ENCODE measurements around the gene P2RY12. TPM values are rescaled to one million over a fixed set of nuclear protein-coding genes. Genes with fewer than 3 reads are reported as not detected.

P2RY12 gene
- total and polyA plus RNA-seq, 2 of the 8 experiments (the other 6 are each of a cell fraction or from before 2014, with no cell fraction given) = not detected

- H3K4me1 ChIP-seq (replicated peaks in 1 of 4; ENCODE audit: control insufficient read depth in 3 of 4, insufficient read depth in 4 of 4, low read length in 3 of 4) = peaks cover 0 to 4% (median 1%) of the 10 kb centered on the region in 4 experiments; a peak in 2 of 7 replicates
- no peak overlapping the region for H2BK15ac ChIP-seq (ENCODE audit: low read length)
- no peak overlapping the region for H2BK5ac ChIP-seq (ENCODE audit: low read depth, low read length)
- peaks cover 0 to 5% (median 0%) of the 10 kb centered on the region in 4 experiments; a peak in 2 of 8 replicates for H3K36me3 ChIP-seq (ENCODE audit: control insufficient read depth in 2 of 4, insufficient read depth in 4 of 4, low read length in 3 of 4)
- no peak overlapping the region for H2BK20ac ChIP-seq (ENCODE audit: low read length)
- H3K27me3 ChIP-seq (replicated peaks in 1 of 4; ENCODE audit: control insufficient read depth in 3 of 4, extremely low read depth in 1 of 4, insufficient read depth in 3 of 4, low read length in 3 of 4) = no peaks in the 10 kb centered on the region
- WGBS, 2 experiments (ENCODE audit: extremely low coverage in 1 of 2, insufficient coverage in 1 of 2, insufficient read length in 1 of 2, insufficient replicate concordance in 2 of 2, low coverage in 1 of 2, low lambda C conversion rate in 2 of 2, missing lambda C conversion rate in 1 of 2) = 87% methylated on average over 4 of the region's 4 CpGs; no CpG with 5 or more reads in 1 of the 2 experiments
- no peak overlapping the region for H4K91ac ChIP-seq (replicated peaks; ENCODE audit: insufficient read length, low read length)
- no peak overlapping the region for H2AFZ ChIP-seq (ENCODE audit: low read length)
- H3K18ac ChIP-seq (ENCODE audit: extremely low read depth, low read length) = no peak overlapping the region
- H3K27ac ChIP-seq (ENCODE audit: low read depth, low read length) = no peak overlapping the region
- H3K23ac ChIP-seq (ENCODE audit: insufficient read length) = no peak overlapping the region
- no peak overlapping the region for H3K14ac ChIP-seq (ENCODE audit: insufficient read length)
- H3K56ac ChIP-seq (replicated peaks; ENCODE audit: insufficient read length, low read depth, low read length) = no peak overlapping the region
- no peaks in the 10 kb centered on the region for H3K79me1 ChIP-seq (ENCODE audit: low read depth, low read length)
- H3K9me3 ChIP-seq (ENCODE audit: insufficient read depth in 2 of 2, low read depth in 1 of 2, low read length in 1 of 2) = no peaks in the 10 kb centered on the region
- no peaks in the 10 kb centered on the region for H3K79me2 ChIP-seq (ENCODE audit: control insufficient read depth in 1 of 2, insufficient read depth in 2 of 2, low read length in 2 of 2)
- no peak overlapping the region for H2AK5ac ChIP-seq (ENCODE audit: low read depth, low read length)
- no peaks in the 10 kb centered on the region for H4K20me1 ChIP-seq (replicated peaks in 1 of 2; ENCODE audit: control insufficient read depth in 1 of 2, insufficient read depth in 2 of 2, low read length in 2 of 2)
- DNase-seq (ENCODE audit: low read depth in 1 of 2, low spot score in 2 of 2) = no peak
- no peak overlapping the region for H3K9ac ChIP-seq (replicated peaks in 1 of 4; ENCODE audit: extremely low read depth in 1 of 4, low read depth in 3 of 4, low read length in 3 of 4)
- no peak overlapping the region for H3K4me2 ChIP-seq (ENCODE audit: insufficient read depth in 1 of 2, low read depth in 2 of 2, low read length in 2 of 2)
- H3K23me2 ChIP-seq (ENCODE audit: low read depth, low read length) = no peaks in the 10 kb centered on the region
- no peak overlapping the region for H2BK12ac ChIP-seq (ENCODE audit: low read depth, low read length)
- H4K8ac ChIP-seq (ENCODE audit: extremely low read depth, insufficient read depth, low read length) = no peak overlapping the region
- POLR2A ChIA-PET (ENCODE audit: partially characterized antibody) = interaction anchor here (0.8 kb wide), 1 partner anchor 10 kb away, joined by 3 read pairs; no protein-coding TSS in a partner anchor
- CTCF ChIA-PET (ENCODE audit: partially characterized antibody) = interaction anchor here (0.7 to 4.3 kb wide), 9 partner anchors 11 to 232 kb away, joined by 3 to 20 read pairs (median 4); no protein-coding TSS in a partner anchor
- FAIRE-seq = no peak
- no peak overlapping the region for H2BK120ac ChIP-seq (replicated peaks; ENCODE audit: low read depth, low read length)
- no peak overlapping the region for H4K5ac ChIP-seq (ENCODE audit: insufficient read length, low read depth, low read length)
- no peak overlapping the region for H3K4ac ChIP-seq (replicated peaks; ENCODE audit: insufficient read length, low read depth, low read length)
- H3K4me3 ChIP-seq (ENCODE audit: extremely low read depth in 1 of 4, insufficient read depth in 2 of 4, low read depth in 3 of 4, low read length in 4 of 4) = no peak overlapping the region
- TF ChIP-seq TAF7 (optimal IDR thresholded peaks at IDR 0.05; ENCODE audit: borderline replicate concordance, low read depth, low read length) (no peak), RAD21 (IDR thresholded peaks at IDR 0.05 in 1 of 2, conservative IDR thresholded peaks at IDR 0.05 in 1 of 2; ENCODE audit: low read depth in 2 of 2, low read length in 2 of 2) (no peak), NANOG (IDR thresholded peaks at IDR 0.05; ENCODE audit: insufficient read depth, low read depth, low read length, poor library complexity, severe bottlenecking) (no peak), BACH1 (IDR thresholded peaks at IDR 0.05; ENCODE audit: low read length) (no peak), ZNF274 (IDR thresholded peaks at IDR 0.05; ENCODE audit: borderline replicate concordance, extremely low read depth, low read length) (no peak), CHD2 (IDR thresholded peaks at IDR 0.05; ENCODE audit: low read length) (no peak), POLR2A (IDR thresholded peaks at IDR 0.05; ENCODE audit: control extremely low read depth in 1 of 2, low read depth in 2 of 2, low read length in 2 of 2) (no peak), KDM5A (IDR thresholded peaks at IDR 0.05; ENCODE audit: low read length) (no peak), TAF1 (IDR thresholded peaks at IDR 0.05; ENCODE audit: low read depth, low read length) (no peak), JUND (IDR thresholded peaks at IDR 0.05; ENCODE audit: low read length) (no peak), CBX8 (IDR thresholded peaks at IDR 0.05; ENCODE audit: borderline replicate concordance, low read depth, low read length) (no peak)
- TF ChIP-seq, protein P1, sequence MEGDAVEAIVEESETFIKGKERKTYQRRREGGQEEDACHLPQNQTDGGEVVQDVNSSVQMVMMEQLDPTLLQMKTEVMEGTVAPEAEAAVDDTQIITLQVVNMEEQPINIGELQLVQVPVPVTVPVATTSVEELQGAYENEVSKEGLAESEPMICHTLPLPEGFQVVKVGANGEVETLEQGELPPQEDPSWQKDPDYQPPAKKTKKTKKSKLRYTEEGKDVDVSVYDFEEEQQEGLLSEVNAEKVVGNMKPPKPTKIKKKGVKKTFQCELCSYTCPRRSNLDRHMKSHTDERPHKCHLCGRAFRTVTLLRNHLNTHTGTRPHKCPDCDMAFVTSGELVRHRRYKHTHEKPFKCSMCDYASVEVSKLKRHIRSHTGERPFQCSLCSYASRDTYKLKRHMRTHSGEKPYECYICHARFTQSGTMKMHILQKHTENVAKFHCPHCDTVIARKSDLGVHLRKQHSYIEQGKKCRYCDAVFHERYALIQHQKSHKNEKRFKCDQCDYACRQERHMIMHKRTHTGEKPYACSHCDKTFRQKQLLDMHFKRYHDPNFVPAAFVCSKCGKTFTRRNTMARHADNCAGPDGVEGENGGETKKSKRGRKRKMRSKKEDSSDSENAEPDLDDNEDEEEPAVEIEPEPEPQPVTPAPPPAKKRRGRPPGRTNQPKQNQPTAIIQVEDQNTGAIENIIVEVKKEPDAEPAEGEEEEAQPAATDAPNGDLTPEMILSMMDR (IDR thresholded peaks at IDR 0.05; ENCODE audit: control extremely low read depth in 1 of 3, insufficient read depth in 1 of 3, low read depth in 1 of 3, low read length in 3 of 3) = no peak
Observed at GRCh38 chr3:151400341-151400740, 15.8 kb upstream of the P2RY12 start.

Data from H1 (cell line).